ENCODE measurements around the gene NTN4. TPM values are rescaled to one million over a fixed set of nuclear protein-coding genes. Genes with fewer than 3 reads are reported as not detected.
"Not testable (repeated sequence)": the region's sequence is repeated elsewhere in the genome, so short reads cannot be mapped to it uniquely, and the experiment has no call there.

NTN4 gene
- total RNA-seq, 4 donors from 2014 or later: 33.5 to 103 (median 51.5) TPM

- Histone ChIP-seq H3K4me1 (no peaks in the 10 kb centered on the region), H3K4me3 (no peak overlapping the region), H3K27me3 (no peaks in the 10 kb centered on the region), H3K36me3 (peaks cover 0 to 22% of the 10 kb centered on the region in 2 donors), H3K9me3 (no peaks in the 10 kb centered on the region), H3K27ac (peak overlapping the region in 2 of 4 donors; percentile 3 to 37)
- no peak for TF ChIP-seq CTCF (IDR thresholded peaks at IDR 0.05)
- no peak for TF ChIP-seq POLR2AphosphoS5 (IDR thresholded peaks at IDR 0.05)
- no peak for TF ChIP-seq EP300 (IDR thresholded peaks at IDR 0.05)
- TF ChIP-seq POLR2A (IDR thresholded peaks at IDR 0.05): no peak
- 71 to 88% methylated on average over 4 of the region's 4 CpGs for WGBS, 2 donors (ENCODE audit: low coverage in 1 of 2)
- no peak for ATAC-seq
Measured at GRCh38 chr12:95681210-95681765, 109.3 kb downstream of the NTN4 start.

- H3K4me3 ChIP-seq: no peak overlapping the region
- no peak for TF ChIP-seq EP300 (IDR thresholded peaks at IDR 0.05)
- peaks cover 0 to 24% of the 10 kb centered on the region in 2 donors for H3K36me3 ChIP-seq
- H3K27me3 ChIP-seq: no peaks in the 10 kb centered on the region
- H3K4me1 ChIP-seq: peaks cover 0 to 20% (median 0%) of the 10 kb centered on the region in 3 donors
- WGBS, 2 donors (ENCODE audit: low coverage in 1 of 2): 71 to 86% methylated on average over 1 of the region's 1 CpG
- H3K9me3 ChIP-seq: no peaks in the 10 kb centered on the region
- no peak for ATAC-seq
- no peak overlapping the region for H3K27ac ChIP-seq
Measured at GRCh38 chr12:95678684-95679083, 111.9 kb downstream of the NTN4 start.

- peaks cover 0 to 25% of the 10 kb centered on the region in 2 donors for H3K36me3 ChIP-seq
- H3K27me3 ChIP-seq, H3K27ac ChIP-seq, ATAC-seq, H3K9me3 ChIP-seq, H3K4me3 ChIP-seq: not testable (repeated sequence)
- H3K4me1 ChIP-seq: peaks cover 0 to 21% (median 0%) of the 10 kb centered on the region in 3 donors
- WGBS, 2 donors (ENCODE audit: low coverage in 1 of 2): 94 to 100% methylated on average over 2 to 3 of the region's 3 CpGs
Measured at GRCh38 chr12:95677782-95678181, 112.8 kb downstream of the NTN4 start.

GRCh38 chr12:95674631-95675030, 115.9 kb downstream of the NTN4 start:
- H3K27ac ChIP-seq: no peak overlapping the region
- H3K9me3 ChIP-seq: no peaks in the 10 kb centered on the region
- no peak for ATAC-seq
- H3K4me3 ChIP-seq: no peak overlapping the region
- WGBS, 2 donors (ENCODE audit: low coverage in 1 of 2): 20 to 33% methylated on average over 1 of the region's 1 CpG
- peaks cover 0 to 21% (median 0%) of the 10 kb centered on the region in 3 donors for H3K4me1 ChIP-seq
- H3K27me3 ChIP-seq: no peaks in the 10 kb centered on the region
- H3K36me3 ChIP-seq: peaks cover 0 to 26% of the 10 kb centered on the region in 2 donors
- TF ChIP-seq EP300 (IDR thresholded peaks at IDR 0.05) (no peak), POLR2A (IDR thresholded peaks at IDR 0.05) (no peak), CTCF (IDR thresholded peaks at IDR 0.05) (no peak), POLR2AphosphoS5 (IDR thresholded peaks at IDR 0.05) (no peak)

- TF ChIP-seq POLR2AphosphoS5 (IDR thresholded peaks at IDR 0.05): no peak
- TF ChIP-seq EP300 (IDR thresholded peaks at IDR 0.05): no peak
- no peak for TF ChIP-seq POLR2A (IDR thresholded peaks at IDR 0.05)
- no peak for TF ChIP-seq CTCF (IDR thresholded peaks at IDR 0.05)
- Histone ChIP-seq H3K27ac (no peak overlapping the region), H3K4me3 (no peak overlapping the region), H3K9me3 (no peaks in the 10 kb centered on the region), H3K27me3 (no peaks in the 10 kb centered on the region), H3K36me3 (peaks cover 0 to 26% of the 10 kb centered on the region in 2 donors), H3K4me1 (peaks cover 0 to 21% (median 0%) of the 10 kb centered on the region in 3 donors)
- no peak for ATAC-seq
Measured at GRCh38 chr12:95674163-95674562, 116.4 kb downstream of the NTN4 start.

GRCh38 chr12:95673576-95673975, 117.0 kb downstream of the NTN4 start:
- Histone ChIP-seq H3K27ac (no peak overlapping the region), H3K4me1 (peaks cover 0 to 21% (median 0%) of the 10 kb centered on the region in 3 donors), H3K27me3 (no peaks in the 10 kb centered on the region), H3K4me3 (no peak overlapping the region), H3K36me3 (peaks cover 0 to 32% of the 10 kb centered on the region in 2 donors), H3K9me3 (no peaks in the 10 kb centered on the region)
- ATAC-seq: no peak
- TF ChIP-seq EP300 (IDR thresholded peaks at IDR 0.05): no peak
- no peak for TF ChIP-seq POLR2A (IDR thresholded peaks at IDR 0.05)
- no peak for TF ChIP-seq CTCF (IDR thresholded peaks at IDR 0.05)
- TF ChIP-seq POLR2AphosphoS5 (IDR thresholded peaks at IDR 0.05): no peak
- WGBS, 2 donors (ENCODE audit: low coverage in 1 of 2): 76 to 86% methylated on average over 2 of the region's 2 CpGs
